ENCODE data around the gene EPB41. TPM values are rescaled to one million over a fixed set of nuclear protein-coding genes. Genes with fewer than 3 reads are reported as not detected.

The EPB41 gene
- total RNA-seq, 1 experiment from 2014 or later = 41.7 TPM

DNA sequence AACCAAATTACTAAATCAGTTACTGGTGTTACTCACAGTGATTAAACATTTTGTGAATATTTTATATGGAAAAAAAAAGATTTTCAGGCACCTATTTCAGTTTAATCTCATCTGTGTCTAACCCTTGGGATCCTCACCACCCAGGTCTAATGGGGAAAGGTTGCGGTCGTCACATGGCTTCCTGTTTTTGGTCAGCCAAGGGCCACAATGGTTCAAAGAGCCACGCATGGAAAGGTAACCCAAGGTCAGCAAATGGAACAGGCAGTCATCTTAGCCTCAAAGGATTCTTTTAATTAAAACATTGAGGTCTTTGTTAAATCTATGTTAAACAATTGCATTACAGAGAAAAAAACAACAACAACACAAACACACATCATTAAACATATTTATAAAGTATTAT, 245.4 kb downstream of the EPB41 start:
- Histone ChIP-seq H3K9me3 (ENCODE audit: control insufficient read depth in 1 of 2, insufficient read depth in 1 of 2, low read depth in 1 of 2, low read length in 2 of 2) (no peaks in the 10 kb centered on the region), H3K36me3 (ENCODE audit: control insufficient read depth in 1 of 2, insufficient read depth in 2 of 2, low read length in 2 of 2) (peaks cover 38 to 54% of the 10 kb centered on the region in 2 experiments), H3K9ac (ENCODE audit: low read length) (no peak overlapping the region), H3K4me2 (ENCODE audit: low read length) (no peak overlapping the region), H3K27me3 (ENCODE audit: insufficient read depth, low read length) (no peaks in the 10 kb centered on the region), H3K9me2 (ENCODE audit: insufficient read depth) (no peaks in the 10 kb centered on the region), H3K27ac (ENCODE audit: low read depth, low read length) (no peak overlapping the region), H3K79me2 (ENCODE audit: insufficient read depth, low read length) (peaks cover 99% of the 10 kb centered on the region), H4K20me1 (ENCODE audit: insufficient read depth) (peaks cover 33% of the 10 kb centered on the region), H3K4me1 (ENCODE audit: control insufficient read depth in 1 of 2, insufficient read depth in 2 of 2, low read length in 2 of 2) (no peaks in the 10 kb centered on the region), H3K4me3 (replicated peaks in 1 of 2; ENCODE audit: low read depth in 1 of 2, low read length in 2 of 2) (no peak overlapping the region), H2AFZ (ENCODE audit: low read depth, low read length, poor library complexity, severe bottlenecking) (no peak overlapping the region)
- ChIA-PET RAD21 (ENCODE audit: low non-redundant PET in 1 of 2, low total read pairs in 2 of 2, uncharacterized antibody in 2 of 2, unreplicated experiment in 2 of 2) (no interaction called here), CTCF (interaction anchor here (0.8 kb wide), 1 partner anchor 10 kb away, joined by 3 read pairs; no protein-coding TSS in a partner anchor), POLR2A (no interaction called here)
- TF ChIP-seq FOSL1 (IDR thresholded peaks at IDR 0.05; ENCODE audit: low read depth) (no peak), ZNF274 (IDR thresholded peaks at IDR 0.05; ENCODE audit: low read depth, low read length) (no peak), EZH2phosphoT487 (IDR thresholded peaks at IDR 0.05; ENCODE audit: borderline replicate concordance) (no peak), ZFX (IDR thresholded peaks at IDR 0.05) (no peak), SIN3A (IDR thresholded peaks at IDR 0.05; ENCODE audit: low read depth) (no peak), SRF (IDR thresholded peaks at IDR 0.05; ENCODE audit: low read depth) (no peak), CBX3 (IDR thresholded peaks at IDR 0.05; ENCODE audit: low read depth) (no peak), CEBPB (IDR thresholded peaks at IDR 0.05; ENCODE audit: low read depth) (no peak)
- TF ChIP-seq, protein P1, sequence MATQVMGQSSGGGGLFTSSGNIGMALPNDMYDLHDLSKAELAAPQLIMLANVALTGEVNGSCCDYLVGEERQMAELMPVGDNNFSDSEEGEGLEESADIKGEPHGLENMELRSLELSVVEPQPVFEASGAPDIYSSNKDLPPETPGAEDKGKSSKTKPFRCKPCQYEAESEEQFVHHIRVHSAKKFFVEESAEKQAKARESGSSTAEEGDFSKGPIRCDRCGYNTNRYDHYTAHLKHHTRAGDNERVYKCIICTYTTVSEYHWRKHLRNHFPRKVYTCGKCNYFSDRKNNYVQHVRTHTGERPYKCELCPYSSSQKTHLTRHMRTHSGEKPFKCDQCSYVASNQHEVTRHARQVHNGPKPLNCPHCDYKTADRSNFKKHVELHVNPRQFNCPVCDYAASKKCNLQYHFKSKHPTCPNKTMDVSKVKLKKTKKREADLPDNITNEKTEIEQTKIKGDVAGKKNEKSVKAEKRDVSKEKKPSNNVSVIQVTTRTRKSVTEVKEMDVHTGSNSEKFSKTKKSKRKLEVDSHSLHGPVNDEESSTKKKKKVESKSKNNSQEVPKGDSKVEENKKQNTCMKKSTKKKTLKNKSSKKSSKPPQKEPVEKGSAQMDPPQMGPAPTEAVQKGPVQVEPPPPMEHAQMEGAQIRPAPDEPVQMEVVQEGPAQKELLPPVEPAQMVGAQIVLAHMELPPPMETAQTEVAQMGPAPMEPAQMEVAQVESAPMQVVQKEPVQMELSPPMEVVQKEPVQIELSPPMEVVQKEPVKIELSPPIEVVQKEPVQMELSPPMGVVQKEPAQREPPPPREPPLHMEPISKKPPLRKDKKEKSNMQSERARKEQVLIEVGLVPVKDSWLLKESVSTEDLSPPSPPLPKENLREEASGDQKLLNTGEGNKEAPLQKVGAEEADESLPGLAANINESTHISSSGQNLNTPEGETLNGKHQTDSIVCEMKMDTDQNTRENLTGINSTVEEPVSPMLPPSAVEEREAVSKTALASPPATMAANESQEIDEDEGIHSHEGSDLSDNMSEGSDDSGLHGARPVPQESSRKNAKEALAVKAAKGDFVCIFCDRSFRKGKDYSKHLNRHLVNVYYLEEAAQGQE (IDR thresholded peaks at IDR 0.05; ENCODE audit: low read depth) = no peak
- TF ChIP-seq, protein P2, sequence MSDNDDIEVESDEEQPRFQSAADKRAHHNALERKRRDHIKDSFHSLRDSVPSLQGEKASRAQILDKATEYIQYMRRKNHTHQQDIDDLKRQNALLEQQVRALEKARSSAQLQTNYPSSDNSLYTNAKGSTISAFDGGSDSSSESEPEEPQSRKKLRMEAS (IDR thresholded peaks at IDR 0.05) = no peak
- TF ChIP-seq, protein P3, sequence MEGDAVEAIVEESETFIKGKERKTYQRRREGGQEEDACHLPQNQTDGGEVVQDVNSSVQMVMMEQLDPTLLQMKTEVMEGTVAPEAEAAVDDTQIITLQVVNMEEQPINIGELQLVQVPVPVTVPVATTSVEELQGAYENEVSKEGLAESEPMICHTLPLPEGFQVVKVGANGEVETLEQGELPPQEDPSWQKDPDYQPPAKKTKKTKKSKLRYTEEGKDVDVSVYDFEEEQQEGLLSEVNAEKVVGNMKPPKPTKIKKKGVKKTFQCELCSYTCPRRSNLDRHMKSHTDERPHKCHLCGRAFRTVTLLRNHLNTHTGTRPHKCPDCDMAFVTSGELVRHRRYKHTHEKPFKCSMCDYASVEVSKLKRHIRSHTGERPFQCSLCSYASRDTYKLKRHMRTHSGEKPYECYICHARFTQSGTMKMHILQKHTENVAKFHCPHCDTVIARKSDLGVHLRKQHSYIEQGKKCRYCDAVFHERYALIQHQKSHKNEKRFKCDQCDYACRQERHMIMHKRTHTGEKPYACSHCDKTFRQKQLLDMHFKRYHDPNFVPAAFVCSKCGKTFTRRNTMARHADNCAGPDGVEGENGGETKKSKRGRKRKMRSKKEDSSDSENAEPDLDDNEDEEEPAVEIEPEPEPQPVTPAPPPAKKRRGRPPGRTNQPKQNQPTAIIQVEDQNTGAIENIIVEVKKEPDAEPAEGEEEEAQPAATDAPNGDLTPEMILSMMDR (IDR thresholded peaks at IDR 0.05 in 2 of 3, conservative IDR thresholded peaks at IDR 0.05 in 1 of 3; ENCODE audit: borderline replicate concordance in 1 of 3, insufficient read depth in 1 of 3, low read depth in 2 of 3, low read length in 2 of 3) = no peak
- no TSS peak for BruUV-seq (replicated peaks)
- ATAC-seq (no peak), DNase-seq (ENCODE audit: low read depth, low spot score) (no peak)
- intact Hi-C loops (cut with micrococcal nuclease) = no loop called here
